Measurements from ENCODE around the gene MBD5.

DNA sequence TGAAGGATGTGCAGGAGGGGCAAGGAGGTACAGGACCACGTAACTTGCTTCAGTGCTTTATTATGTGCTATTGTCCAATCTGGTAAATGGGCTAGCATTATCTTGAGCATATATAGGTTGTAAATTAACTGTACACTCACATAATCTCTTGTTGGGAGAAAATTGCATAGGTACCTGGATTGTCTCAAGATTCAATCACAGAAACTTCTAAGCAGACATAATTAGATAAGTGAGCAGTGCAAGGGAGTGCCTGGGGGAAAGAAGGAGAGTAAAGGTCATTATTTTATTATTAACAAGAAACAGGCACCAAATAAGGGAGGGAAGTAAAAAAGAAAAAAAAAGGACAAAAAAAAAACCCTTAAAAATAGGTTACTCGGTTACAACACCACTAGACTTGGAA lies 186.2 kb downstream of the MBD5 start:
- no peak for TF ChIP-seq CTCF (IDR thresholded peaks at IDR 0.05)
- TF ChIP-seq POLR2A (IDR thresholded peaks at IDR 0.05) = no peak

All from adrenal gland (tissue), 5 donors.